GM12891 (cell line): Measurements from ENCODE around the gene ABCA9.
"Not testable (repeated sequence)": the region's sequence is repeated elsewhere in the genome, so short reads cannot be mapped to it uniquely, and the experiment has no call there.

Experiments used
- DNase-seq: peaks from one replicate; pipeline ENCODE4 v3.0.0; 2011; ENCODE audit warnings: low spot score; ENCODE audit not compliant: insufficient read length
- FAIRE-seq: peaks from 2 replicates; lab custom pipeline; 2011; peaks lifted over from hg19 to GRCh38; lab: Jason Lieb, UNC
- PAX5 ChIP-seq: IDR thresholded peaks from 2 replicates; pipeline ENCODE4 v1.6.1; 2011; ENCODE audit warnings: low read length, moderate library complexity, mild to moderate bottlenecking; ENCODE audit not compliant: insufficient read depth, severe bottlenecking
- POLR2A ChIP-seq: IDR thresholded peaks from 2 replicates; pipeline ENCODE4 v1.6.1; 2011; ENCODE audit warnings: low read depth, low read length, control low read depth
- POLR2AphosphoS5 ChIP-seq: IDR thresholded peaks from 2 replicates; pipeline ENCODE4 v1.6.1; 2011; ENCODE audit warnings: low read depth, low read length, control low read depth
- POU2F2 ChIP-seq: IDR thresholded peaks from 2 replicates; pipeline ENCODE4 v1.6.1; 2011; ENCODE audit warnings: low read depth, mild to moderate bottlenecking, control low read depth, low read length, moderate library complexity
- SPI1 ChIP-seq: IDR thresholded peaks from 2 replicates; pipeline ENCODE4 v1.6.1; 2011; ENCODE audit warnings: low read depth, low read length, control low read depth
- TAF1 ChIP-seq: IDR thresholded peaks from 2 replicates; pipeline ENCODE4 v1.6.1; 2011; ENCODE audit warnings: low read depth, low read length, control low read depth

ABCA9 gene

GRCh38 chr17:68953340-68953997, 107.3 kb downstream of the ABCA9 start:
- FAIRE-seq (no peak), DNase-seq (no peak)
- no peak for TF ChIP-seq SPI1
- no peak for TF ChIP-seq POLR2A
- TF ChIP-seq TAF1 = no peak
- TF ChIP-seq PAX5 = no peak
- no peak for TF ChIP-seq POU2F2
- no peak for TF ChIP-seq POLR2AphosphoS5

GRCh38 chr17:68950725-68951124, 110.0 kb downstream of the ABCA9 start:
- DNase-seq = no peak
- no peak for FAIRE-seq
- no peak for TF ChIP-seq POLR2AphosphoS5
- TF ChIP-seq POLR2A = no peak
- TF ChIP-seq POU2F2 = no peak
- TF ChIP-seq TAF1 = no peak
- no peak for TF ChIP-seq PAX5
- TF ChIP-seq SPI1 = no peak

GRCh38 chr17:68947868-68948267, 112.9 kb downstream of the ABCA9 start:
- FAIRE-seq, DNase-seq: not testable (repeated sequence)

GRCh38 chr17:68944435-68945035, 116.2 kb downstream of the ABCA9 start:
- DNase-seq = no peak
- TF ChIP-seq POU2F2 (no peak), POLR2A (no peak), POLR2AphosphoS5 (no peak), PAX5 (no peak), TAF1 (no peak), SPI1 (no peak)
- FAIRE-seq = no peak

GRCh38 chr17:68943812-68944182, 116.9 kb downstream of the ABCA9 start:
- DNase-seq, FAIRE-seq: not testable (repeated sequence)

- FAIRE-seq (no peak), DNase-seq (no peak)
- TF ChIP-seq SPI1 (no peak), POLR2A (no peak), TAF1 (no peak), PAX5 (no peak), POU2F2 (no peak), POLR2AphosphoS5 (no peak)
Observed at GRCh38 chr17:68943123-68943811, 117.5 kb downstream of the ABCA9 start.

GRCh38 chr17:68942389-68942788, 118.3 kb downstream of the ABCA9 start:
- DNase-seq = no peak
- TF ChIP-seq TAF1 (no peak), SPI1 (no peak), POLR2A (no peak), POU2F2 (no peak), POLR2AphosphoS5 (no peak), PAX5 (no peak)
- FAIRE-seq = no peak

GRCh38 chr17:68941761-68942160, 119.0 kb downstream of the ABCA9 start:
- FAIRE-seq = no peak
- TF ChIP-seq POLR2AphosphoS5 (no peak), POU2F2 (no peak), TAF1 (no peak), POLR2A (no peak), SPI1 (no peak), PAX5 (no peak)
- DNase-seq = no peak

- FAIRE-seq (no peak), DNase-seq (no peak)
- TF ChIP-seq PAX5 (no peak), POLR2AphosphoS5 (no peak), SPI1 (no peak), POLR2A (no peak), POU2F2 (no peak), TAF1 (no peak)
Observed at GRCh38 chr17:68939195-68939594, 121.5 kb downstream of the ABCA9 start.

- no peak for DNase-seq
- no peak for FAIRE-seq
- TF ChIP-seq TAF1 (no peak), POU2F2 (no peak), POLR2A (no peak), POLR2AphosphoS5 (no peak), SPI1 (no peak), PAX5 (no peak)
Observed at GRCh38 chr17:68937890-68938514, 122.7 kb downstream of the ABCA9 start.
